ENCODE results near the gene TBC1D19.

Gene TBC1D19

GRCh38 chr4:26729027-26729426 is 145.1 kb downstream of the TBC1D19 start:
- no peak for DNase-seq (ENCODE audit: low spot score)
- FAIRE-seq, result no peak

- no peak for FAIRE-seq
Observed at GRCh38 chr4:26729547-26729946, 145.7 kb downstream of the TBC1D19 start.

GRCh38 chr4:26731351-26732035 is 147.6 kb downstream of the TBC1D19 start:
- FAIRE-seq (no peak), DNase-seq (ENCODE audit: low spot score) (no peak)

More at GRCh38 chr4:26729547-26729946, 145.7 kb downstream of the TBC1D19 start:
- DNase-seq (ENCODE audit: low spot score), result no peak

- no peak for FAIRE-seq
Observed at GRCh38 chr4:26732356-26732755, 148.5 kb downstream of the TBC1D19 start.

GRCh38 chr4:26736621-26737020 is 152.7 kb downstream of the TBC1D19 start:
- no peak for DNase-seq (ENCODE audit: low spot score)
- FAIRE-seq, result no peak

More at GRCh38 chr4:26732356-26732755, 148.5 kb downstream of the TBC1D19 start:
- DNase-seq (ENCODE audit: low spot score), result no peak

GRCh38 chr4:26737385-26737784 is 153.5 kb downstream of the TBC1D19 start:
- DNase-seq (ENCODE audit: low spot score) (no peak), FAIRE-seq (no peak)

GRCh38 chr4:26741491-26741871 is 157.6 kb downstream of the TBC1D19 start:
- no peak for DNase-seq (ENCODE audit: low spot score)
- no peak for FAIRE-seq

- FAIRE-seq, result no peak
- no peak for DNase-seq (ENCODE audit: low spot score)
Observed at GRCh38 chr4:26746802-26747213, 162.9 kb downstream of the TBC1D19 start.

- FAIRE-seq, result no peak
Observed at GRCh38 chr4:26748811-26749210, 164.9 kb downstream of the TBC1D19 start.

GRCh38 chr4:26749867-26750266 is 166.0 kb downstream of the TBC1D19 start:
- DNase-seq (ENCODE audit: low spot score), result no peak
- FAIRE-seq, result no peak

More at GRCh38 chr4:26748811-26749210, 164.9 kb downstream of the TBC1D19 start:
- DNase-seq (ENCODE audit: low spot score), result no peak

GRCh38 chr4:26751004-26751403 is 167.1 kb downstream of the TBC1D19 start:
- FAIRE-seq (no peak), DNase-seq (ENCODE audit: low spot score) (no peak)

GRCh38 chr4:26751838-26752237 is 168.0 kb downstream of the TBC1D19 start:
- FAIRE-seq, result no peak
- no peak for DNase-seq (ENCODE audit: low spot score)

- no peak for FAIRE-seq
Observed at GRCh38 chr4:26753187-26753586, 169.3 kb downstream of the TBC1D19 start.

GRCh38 chr4:26753617-26754016 is 169.7 kb downstream of the TBC1D19 start:
- FAIRE-seq (no peak), DNase-seq (ENCODE audit: low spot score) (no peak)

More at GRCh38 chr4:26753187-26753586, 169.3 kb downstream of the TBC1D19 start:
- DNase-seq (ENCODE audit: low spot score), result no peak

GRCh38 chr4:26757751-26758150 is 173.9 kb downstream of the TBC1D19 start:
- FAIRE-seq (no peak), DNase-seq (ENCODE audit: low spot score) (no peak)

GRCh38 chr4:26758899-26759298 is 175.0 kb downstream of the TBC1D19 start:
- DNase-seq (ENCODE audit: low spot score) (no peak), FAIRE-seq (no peak)

GRCh38 chr4:26762650-26763049 is 178.8 kb downstream of the TBC1D19 start:
- no peak for FAIRE-seq
- no peak for DNase-seq (ENCODE audit: low spot score)

- no peak for FAIRE-seq
Observed at GRCh38 chr4:26763063-26763462, 179.2 kb downstream of the TBC1D19 start.

GRCh38 chr4:26763648-26764047 is 179.8 kb downstream of the TBC1D19 start:
- DNase-seq (ENCODE audit: low spot score), result no peak
- FAIRE-seq, result no peak

More at GRCh38 chr4:26763063-26763462, 179.2 kb downstream of the TBC1D19 start:
- DNase-seq (ENCODE audit: low spot score), result no peak

GRCh38 chr4:26764231-26764630 is 180.3 kb downstream of the TBC1D19 start:
- FAIRE-seq (no peak), DNase-seq (ENCODE audit: low spot score) (no peak)

GRCh38 chr4:26765515-26765914 is 181.6 kb downstream of the TBC1D19 start:
- DNase-seq (ENCODE audit: low spot score) (no peak), FAIRE-seq (no peak)

GRCh38 chr4:26766141-26766540 is 182.3 kb downstream of the TBC1D19 start:
- no peak for FAIRE-seq
- no peak for DNase-seq (ENCODE audit: low spot score)

GRCh38 chr4:26772096-26772873 is 188.4 kb downstream of the TBC1D19 start:
- FAIRE-seq (no peak), DNase-seq (ENCODE audit: low spot score) (no peak)

All from urothelium cell line (cell line).